Astrocyte (in vitro differentiated cells and primary cell): ENCODE results near the gene ZNF436. TPM values are rescaled to one million over a fixed set of nuclear protein-coding genes. Genes with fewer than 3 reads are reported as not detected.

Experiments used
- DNase-seq: peaks from one replicate; pipeline ENCODE4 v3.0.0-alpha.2; 2010; ENCODE audit warnings: low read depth
- FAIRE-seq: peaks from 2 replicates; lab custom pipeline; 2011; peaks lifted over from hg19 to GRCh38; lab: Jason Lieb, UNC
- H2AFZ ChIP-seq: 2 replicates; pipeline ENCODE4 v1.6.0; 2012; ENCODE audit warnings: low read depth, low read length, inconsistent platforms
- H3K27ac ChIP-seq: 2 replicates; pipeline ENCODE4 v1.5.1; 2011; ENCODE audit warnings: low read depth, low read length, inconsistent platforms
- H3K27me3 ChIP-seq: 2 replicates; pipeline ENCODE4 v1.6.0; 2011; ENCODE audit warnings: low read length, inconsistent platforms; ENCODE audit not compliant: insufficient read depth
- H3K36me3 ChIP-seq: 2 replicates; pipeline ENCODE4 v1.5.1; 2011; ENCODE audit warnings: low read length, inconsistent platforms; ENCODE audit not compliant: insufficient read depth
- H3K4me1 ChIP-seq: 2 replicates; pipeline ENCODE4 v1.5.1; 2011; ENCODE audit warnings: low read length, inconsistent platforms; ENCODE audit not compliant: insufficient read depth
- H3K4me2 ChIP-seq: 2 replicates; pipeline ENCODE4 v1.6.0; 2012; ENCODE audit warnings: low read length, inconsistent platforms
- H3K4me3 ChIP-seq: 2 replicates; pipeline ENCODE4 v1.5.1; 2011; ENCODE audit warnings: low read depth, mild to moderate bottlenecking, low read length, inconsistent platforms; ENCODE audit not compliant: insufficient read depth
- H3K79me2 ChIP-seq: 2 replicates; pipeline ENCODE4 v1.6.0; 2012; ENCODE audit warnings: mild to moderate bottlenecking, low read length, inconsistent platforms; ENCODE audit not compliant: insufficient read depth
- H3K9ac ChIP-seq: 2 replicates; pipeline ENCODE4 v1.6.0; 2012; ENCODE audit warnings: mild to moderate bottlenecking, low read length, inconsistent platforms
- H3K9me3 ChIP-seq: 2 replicates; pipeline ENCODE4 v1.5.1; 2012; ENCODE audit warnings: low read depth, mild to moderate bottlenecking, low read length, inconsistent platforms; ENCODE audit not compliant: insufficient read depth
- H4K20me1 ChIP-seq: 2 replicates; pipeline ENCODE4 v1.6.0; 2012; ENCODE audit warnings: low read length, inconsistent platforms; ENCODE audit not compliant: insufficient read depth
- H3K27ac Mint-ChIP-seq: one replicate; pipeline ENCODE4 v1.8.0; 2021; ENCODE audit warnings: mild to moderate bottlenecking, mixed read lengths; ENCODE audit not compliant: unreplicated experiment
- H3K27me3 Mint-ChIP-seq: one replicate; pipeline ENCODE4 v1.8.0; 2021; ENCODE audit warnings: low read depth, mixed read lengths; ENCODE audit not compliant: unreplicated experiment
- H3K36me3 Mint-ChIP-seq: one replicate; pipeline ENCODE4 v1.8.0; 2021; ENCODE audit warnings: low read depth, mixed read lengths; ENCODE audit not compliant: unreplicated experiment
- H3K4me1 Mint-ChIP-seq: one replicate; pipeline ENCODE4 v1.8.0; 2021; ENCODE audit warnings: low read depth, mixed read lengths; ENCODE audit not compliant: unreplicated experiment
- H3K4me3 Mint-ChIP-seq: one replicate; pipeline ENCODE4 v1.8.0; 2021; ENCODE audit warnings: mild to moderate bottlenecking, moderate library complexity, mixed read lengths; ENCODE audit not compliant: unreplicated experiment
- H3K9me3 Mint-ChIP-seq: one replicate; pipeline ENCODE4 v1.8.0; 2021; ENCODE audit warnings: mild to moderate bottlenecking, mixed read lengths; ENCODE audit not compliant: unreplicated experiment
- EZH2 ChIP-seq: IDR thresholded peaks from 2 replicates; pipeline ENCODE4 v1.6.1; 2012; ENCODE audit warnings: mild to moderate bottlenecking, low read length, inconsistent platforms; ENCODE audit not compliant: insufficient read depth
- total RNA-seq: library from RNA; stranded (reverse); gene quantifications from 2 replicates; pipeline ENCODE4 v1.2.1, GENCODE V29; 2021
- TF ChIP-seq, protein P1 (sequence below): IDR thresholded peaks from 2 replicates; pipeline ENCODE4 v1.5.1; 2011; ENCODE audit warnings: low read depth, mild to moderate bottlenecking, inconsistent platforms, low read length, moderate library complexity; ENCODE audit not compliant: insufficient read depth

ZNF436 gene
- total RNA-seq, 1 donor from 2014 or later = 12.2 TPM

DNA sequence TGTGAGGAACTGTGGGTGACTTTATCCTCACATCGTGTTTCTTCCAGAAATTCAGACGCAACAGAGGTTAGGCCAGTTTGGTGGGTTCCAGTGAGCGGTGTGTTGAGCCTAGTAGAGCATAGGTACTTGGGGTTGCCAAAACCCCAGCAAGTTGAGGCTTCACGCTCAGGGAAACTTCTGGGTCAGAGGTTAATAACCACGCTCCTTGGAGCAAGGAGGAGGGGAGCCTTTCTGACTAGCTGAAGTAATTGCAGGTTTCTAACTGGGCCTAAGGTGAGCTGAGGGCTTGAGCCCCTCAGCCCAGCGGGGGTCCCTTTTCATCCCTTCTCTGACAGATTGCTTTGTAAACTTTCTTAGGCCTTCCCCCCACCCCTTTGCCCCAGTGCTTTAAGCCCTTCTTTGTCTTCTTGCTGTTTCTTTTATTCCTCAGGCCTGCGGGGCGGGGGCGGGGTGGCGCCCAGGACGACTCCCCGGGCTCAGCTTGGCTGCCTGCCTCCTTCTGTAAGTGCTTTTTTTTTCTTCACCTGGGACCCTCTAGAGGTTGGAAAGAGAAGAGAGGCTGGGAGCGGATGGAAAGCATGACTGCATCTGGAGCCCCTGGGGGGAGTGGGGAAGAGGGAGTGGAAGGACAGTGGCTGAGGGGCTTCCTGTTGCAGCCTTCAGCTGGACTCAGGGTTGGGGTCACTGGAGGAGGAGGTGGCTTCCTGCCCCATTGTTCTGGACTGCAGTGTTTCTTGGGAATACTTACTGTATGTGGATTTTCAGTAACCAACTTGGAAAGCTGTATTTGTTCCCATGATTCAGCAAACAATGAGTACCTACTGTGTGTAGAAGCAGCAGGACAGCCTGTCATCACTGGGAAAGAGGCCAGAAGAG, 1.3 kb upstream of the ZNF436 start:
- Histone ChIP-seq H4K20me1 (no peaks in the 10 kb centered on the region), H3K9me3 (peaks cover 2% of the 10 kb centered on the region), H2AFZ (no peak overlapping the region), H3K36me3 (peaks cover 9% of the 10 kb centered on the region), H3K4me3 (peak overlapping the region; percentile 99), H3K27me3 (no peaks in the 10 kb centered on the region), H3K79me2 (peaks cover 52% of the 10 kb centered on the region), H3K27ac (peak overlapping the region; percentile 99), H3K4me2 (peak overlapping the region; percentile 100), H3K4me1 (peaks cover 28% of the 10 kb centered on the region), H3K9ac (peak overlapping the region; percentile 99)
- H3K27me3 Mint-ChIP-seq = no peaks in the 10 kb centered on the region
- H3K36me3 Mint-ChIP-seq = peaks cover 18% of the 10 kb centered on the region
- H3K4me3 Mint-ChIP-seq = peak overlapping the region; percentile 97
- no peak for FAIRE-seq
- no peak for DNase-seq
- H3K27ac Mint-ChIP-seq = peak overlapping the region; percentile 97
- peaks cover 40% of the 10 kb centered on the region for H3K4me1 Mint-ChIP-seq
- H3K9me3 Mint-ChIP-seq = peaks cover 12% of the 10 kb centered on the region
- no peak for TF ChIP-seq EZH2
- TF ChIP-seq, protein P1, sequence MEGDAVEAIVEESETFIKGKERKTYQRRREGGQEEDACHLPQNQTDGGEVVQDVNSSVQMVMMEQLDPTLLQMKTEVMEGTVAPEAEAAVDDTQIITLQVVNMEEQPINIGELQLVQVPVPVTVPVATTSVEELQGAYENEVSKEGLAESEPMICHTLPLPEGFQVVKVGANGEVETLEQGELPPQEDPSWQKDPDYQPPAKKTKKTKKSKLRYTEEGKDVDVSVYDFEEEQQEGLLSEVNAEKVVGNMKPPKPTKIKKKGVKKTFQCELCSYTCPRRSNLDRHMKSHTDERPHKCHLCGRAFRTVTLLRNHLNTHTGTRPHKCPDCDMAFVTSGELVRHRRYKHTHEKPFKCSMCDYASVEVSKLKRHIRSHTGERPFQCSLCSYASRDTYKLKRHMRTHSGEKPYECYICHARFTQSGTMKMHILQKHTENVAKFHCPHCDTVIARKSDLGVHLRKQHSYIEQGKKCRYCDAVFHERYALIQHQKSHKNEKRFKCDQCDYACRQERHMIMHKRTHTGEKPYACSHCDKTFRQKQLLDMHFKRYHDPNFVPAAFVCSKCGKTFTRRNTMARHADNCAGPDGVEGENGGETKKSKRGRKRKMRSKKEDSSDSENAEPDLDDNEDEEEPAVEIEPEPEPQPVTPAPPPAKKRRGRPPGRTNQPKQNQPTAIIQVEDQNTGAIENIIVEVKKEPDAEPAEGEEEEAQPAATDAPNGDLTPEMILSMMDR = no peak

DNA sequence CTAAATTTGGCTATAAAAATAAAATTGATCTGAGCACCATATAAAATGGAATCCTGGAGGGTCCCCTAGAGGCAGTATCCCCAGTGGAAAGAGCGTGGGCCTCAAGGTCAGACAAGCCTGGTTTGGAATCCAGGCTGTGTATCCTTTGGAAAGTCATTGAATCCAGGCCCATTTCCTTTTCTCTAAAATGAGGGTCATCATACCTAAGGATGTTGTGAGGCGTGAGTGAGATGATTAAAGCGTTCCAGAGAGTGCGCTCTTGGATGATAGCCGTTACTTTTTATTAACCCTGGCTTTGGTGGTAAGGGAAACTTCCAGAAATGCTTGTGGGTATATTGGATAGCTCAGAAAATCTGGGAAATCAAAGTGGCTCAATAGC, 683 bp upstream of the ZNF436 start:
- H3K4me2 ChIP-seq = peak overlapping the region; percentile 100
- FAIRE-seq (no peak), DNase-seq (peak; percentile 55)
- H4K20me1 ChIP-seq = no peaks in the 10 kb centered on the region
- peak overlapping the region; percentile 99 for H3K27ac ChIP-seq
- H3K27me3 Mint-ChIP-seq = no peaks in the 10 kb centered on the region
- TF ChIP-seq, protein P1 = no peak
- no peak for TF ChIP-seq EZH2
- H3K79me2 ChIP-seq = peaks cover 52% of the 10 kb centered on the region
- no peak overlapping the region for H2AFZ ChIP-seq
- peaks cover 22% of the 10 kb centered on the region for H3K36me3 Mint-ChIP-seq
- H3K4me1 Mint-ChIP-seq = peaks cover 40% of the 10 kb centered on the region
- peak overlapping the region; percentile 97 for H3K27ac Mint-ChIP-seq
- H3K4me3 ChIP-seq = peak overlapping the region; percentile 99
- H3K9me3 ChIP-seq = peaks cover 2% of the 10 kb centered on the region
- peak overlapping the region; percentile 97 for H3K4me3 Mint-ChIP-seq
- peaks cover 28% of the 10 kb centered on the region for H3K4me1 ChIP-seq
- peak overlapping the region; percentile 99 for H3K9ac ChIP-seq
- H3K27me3 ChIP-seq = no peaks in the 10 kb centered on the region
- peaks cover 15% of the 10 kb centered on the region for H3K9me3 Mint-ChIP-seq
- peaks cover 11% of the 10 kb centered on the region for H3K36me3 ChIP-seq
